Endothelial cell of umbilical vein (primary cell): ENCODE measurements around the gene LPP. TPM values are rescaled to one million over a fixed set of nuclear protein-coding genes. Genes with fewer than 3 reads are reported as not detected.

ENCODE experiments used
- BruUV-seq: library from RNA; stranded (reverse); fragments of 400-500 nt; replicated peaks from 2 replicates; lab custom pipeline; 2021; lab: Mats Ljungman, UMichigan
- CTCF ChIA-PET: fragments of 300-600, 350-600 bp; sonication (Branson Sonifier 250); formaldehyde crosslinking; loops from one replicate; lab custom pipeline; 2021; ENCODE audit warnings: antibody characterized with exemption, inconsistent platforms; lab: Charles Lee
- POLR2A ChIA-PET: fragments of 300-600, 350-600 bp; sonication (Branson Sonifier 250); formaldehyde crosslinking; loops from one replicate; lab custom pipeline; 2021; ENCODE audit warnings: antibody characterized with exemption, inconsistent platforms; lab: Charles Lee
- DNase-seq: peaks from one replicate; pipeline ENCODE4 v3.0.0-alpha.2; 2011; ENCODE audit warnings: low read depth, low spot score
- FAIRE-seq: peaks from 2 replicates; lab custom pipeline; 2011; peaks lifted over from hg19 to GRCh38; lab: Jason Lieb, UNC
- H2AFZ ChIP-seq: 2 replicates; pipeline ENCODE4 v1.6.0; 2012; ENCODE audit warnings: low read depth, low read length, control low read depth, inconsistent platforms
- H3K27ac ChIP-seq: 2 replicates; pipeline ENCODE4 v1.5.1; 2011; ENCODE audit warnings: low read depth, mild to moderate bottlenecking, control low read depth, low read length, moderate library complexity; ENCODE audit not compliant: insufficient read depth
- H3K27me3 ChIP-seq, 2 experiments: 2 replicates each; pipeline versions ENCODE4 v1.6.0 to v1.6.1; 2011; ENCODE audit warnings: low read length in 2 of 2, mixed read lengths in 1 of 2; ENCODE audit not compliant: control insufficient read depth in 2 of 2, insufficient read depth in 2 of 2
- H3K36me3 ChIP-seq, 2 experiments: 2 replicates in 1 of 2; 3 replicates in 1 of 2; pipeline ENCODE4 v1.5.1; 2011; ENCODE audit warnings: low read length in 2 of 2, mild to moderate bottlenecking in 1 of 2, moderate library complexity in 1 of 2; ENCODE audit not compliant: control insufficient read depth in 2 of 2, insufficient read depth in 2 of 2; ENCODE audit errors: extremely low read depth in 1 of 2
- H3K4me1 ChIP-seq: 3 replicates; pipeline ENCODE4 v1.5.1; 2011; ENCODE audit warnings: mild to moderate bottlenecking, low read length; ENCODE audit not compliant: control insufficient read depth, insufficient read depth; ENCODE audit errors: extremely low read depth
- H3K4me2 ChIP-seq: 2 replicates; pipeline ENCODE4 v1.6.1; 2011; ENCODE audit warnings: low read length, control low read depth, mixed read lengths; ENCODE audit not compliant: insufficient read depth
- H3K4me3 ChIP-seq, 3 experiments: fragments of 200-600 bp in 1 of 3; sonication (generic), shearing (Covaris generic) in 1 of 3; replicated peaks in 1 of 3; 2 replicates each; pipeline ENCODE4 v1.5.1; 2011 to 2016; ENCODE audit warnings: control low read depth in 3 of 3, low read length in 3 of 3, mild to moderate bottlenecking in 2 of 3, inconsistent platforms in 1 of 3, low read depth in 1 of 3, moderate library complexity in 1 of 3; ENCODE audit not compliant: insufficient read depth in 1 of 3
- H3K79me2 ChIP-seq: 2 replicates; pipeline ENCODE4 v1.6.0; 2012; ENCODE audit warnings: low read length, inconsistent platforms; ENCODE audit not compliant: control insufficient read depth, insufficient read depth
- H3K9ac ChIP-seq: replicated peaks from 2 replicates; pipeline ENCODE3; 2011; ENCODE audit warnings: low read length, control low read depth; ENCODE audit not compliant: insufficient read depth; ENCODE audit errors: extremely low read depth
- H3K9me1 ChIP-seq: replicated peaks from 3 replicates; pipeline ENCODE4 v1.6.0; 2011; ENCODE audit warnings: mild to moderate bottlenecking, low read length; ENCODE audit not compliant: control insufficient read depth, insufficient read depth; ENCODE audit errors: extremely low read depth
- H3K9me3 ChIP-seq: replicated peaks from 2 replicates; pipeline ENCODE4 v1.5.1; 2012; ENCODE audit warnings: low read length, inconsistent platforms; ENCODE audit not compliant: control insufficient read depth, insufficient read depth
- H4K20me1 ChIP-seq: replicated peaks from 2 replicates; pipeline ENCODE3; 2011; ENCODE audit warnings: mild to moderate bottlenecking, low read length; ENCODE audit not compliant: control insufficient read depth, insufficient read depth; ENCODE audit errors: extremely low read depth
- CTCF ChIP-seq, 2 donors: IDR thresholded peaks; 1 replicate in 1 of 2; 2 replicates in 1 of 2; pipeline ENCODE4 v1.5.1; 2011; ENCODE audit warnings: low read length in 2 of 2, mild to moderate bottlenecking in 2 of 2, moderate library complexity in 2 of 2, control low read depth in 1 of 2, inconsistent platforms in 1 of 2, low read depth in 1 of 2; ENCODE audit not compliant: insufficient read depth in 1 of 2; ENCODE audit errors: extremely low read depth in 1 of 2
- EZH2 ChIP-seq: IDR thresholded peaks from 2 replicates; pipeline ENCODE4 v1.6.1; 2012; ENCODE audit warnings: borderline replicate concordance, low read depth, mild to moderate bottlenecking, moderate library complexity, low read length, inconsistent platforms; ENCODE audit not compliant: severe bottlenecking
- FOS ChIP-seq: IDR thresholded peaks from 2 replicates; pipeline ENCODE4 v1.6.1; 2011; ENCODE audit warnings: mild to moderate bottlenecking, low read length, moderate library complexity, borderline replicate concordance; ENCODE audit not compliant: insufficient read depth
- POLR2A ChIP-seq: IDR thresholded peaks from 2 replicates; pipeline ENCODE4 v1.6.1; 2012; ENCODE audit warnings: low read depth, mild to moderate bottlenecking, control low read depth, low read length
- POLR2AphosphoS5 ChIP-seq: IDR thresholded peaks from 2 replicates; pipeline ENCODE4 v1.6.1; 2012; ENCODE audit warnings: low read depth, mild to moderate bottlenecking, control low read depth, low read length, moderate library complexity; ENCODE audit not compliant: insufficient read depth
- dilution Hi-C: fragments of 300-500 bp; cut with MboI; formaldehyde crosslinking; loops from one replicate; pipeline ENCODE4 v1.15.0; 2019; ENCODE audit warnings: low sequenced_read_pairs; ENCODE audit not compliant: extremely low pct_ligation_motif_present
- intact Hi-C: fragments of 100-400 bp; cut with micrococcal nuclease; formaldehyde crosslinking; loops from one replicate; pipeline ENCODE4 v1.10.0; 2022
- polyA plus RNA-seq, 4 experiments: library from polyadenylated mRNA; depleted of rRNA in 3 of 4; stranded (reverse) in 3 of 4; unstranded in 1 of 4; fragments of >200 nt; gene quantifications; 2 replicates each; pipeline versions ENCODE4 v1.2.1 to v1.2.3, GENCODE V29; 2011 to 2012; ENCODE audit warnings: missing spikeins in 1 of 4
- total RNA-seq: library from RNA; stranded (reverse); gene quantifications from 2 replicates; pipeline ENCODE4 v1.2.3, GENCODE V29; 2021
- TF ChIP-seq, protein P1 (sequence below): IDR thresholded peaks from 2 replicates; pipeline ENCODE4 v1.6.1; 2011; ENCODE audit not compliant: insufficient read depth, insufficient read length

LPP gene
- total and polyA plus RNA-seq, 2 donors (not counting 3 experiments of a cell fraction or from before 2014, with no cell fraction given): 16.9 to 153 TPM

DNA sequence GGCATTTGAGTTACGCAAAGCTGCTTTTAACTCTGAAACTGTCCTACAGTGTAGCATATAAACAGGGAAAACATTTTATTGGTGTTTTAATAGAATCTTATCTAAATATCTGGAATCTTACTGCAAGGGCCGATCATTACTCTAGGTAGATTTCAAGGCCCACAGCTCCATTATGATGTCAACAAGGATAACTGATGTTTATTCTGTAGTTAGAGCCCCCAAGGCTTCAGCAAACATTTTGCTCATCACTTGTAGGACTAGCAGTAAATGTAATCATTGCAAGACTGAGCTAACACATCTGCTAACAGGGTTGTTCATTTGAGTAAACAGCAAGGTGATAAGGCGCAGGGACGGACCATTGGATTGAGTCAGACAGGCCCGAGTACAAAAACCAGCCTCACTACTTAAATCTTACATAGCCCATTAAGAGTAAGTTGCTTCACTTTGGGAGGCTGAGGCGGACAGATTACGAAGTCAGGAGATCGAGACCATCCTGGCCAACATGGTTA lies 685.3 kb downstream of the LPP start:
- no peak overlapping the region for H3K4me2 ChIP-seq
- no peaks in the 10 kb centered on the region for H3K79me2 ChIP-seq
- no peak for DNase-seq
- CTCF ChIA-PET: interaction anchor here (1.1 kb wide), 1 partner anchor 28 kb away, joined by 3 read pairs; no protein-coding TSS in a partner anchor
- no peaks in the 10 kb centered on the region for H3K9me3 ChIP-seq
- no peaks in the 10 kb centered on the region for H4K20me1 ChIP-seq
- BruUV-seq: no TSS peak
- H3K4me1 ChIP-seq: no peaks in the 10 kb centered on the region
- H3K9ac ChIP-seq: no peak overlapping the region
- no peak overlapping the region for H2AFZ ChIP-seq
- no peak overlapping the region for H3K4me3 ChIP-seq
- dilution Hi-C loops: no loop called here
- H3K27me3 ChIP-seq: no peaks in the 10 kb centered on the region
- TF ChIP-seq CTCF (IDR thresholded peaks at IDR 0.05; ENCODE audit: extremely low read depth in 1 of 2, insufficient read depth in 1 of 2, low read depth in 1 of 2, low read length in 2 of 2) (no peak), FOS (no peak), POLR2AphosphoS5 (no peak), POLR2A (no peak), EZH2 (no peak)
- TF ChIP-seq, protein P1, sequence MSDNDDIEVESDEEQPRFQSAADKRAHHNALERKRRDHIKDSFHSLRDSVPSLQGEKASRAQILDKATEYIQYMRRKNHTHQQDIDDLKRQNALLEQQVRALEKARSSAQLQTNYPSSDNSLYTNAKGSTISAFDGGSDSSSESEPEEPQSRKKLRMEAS: no peak
- FAIRE-seq: no peak
- intact Hi-C loops: no loop called here
- no peak overlapping the region for H3K27ac ChIP-seq
- H3K36me3 ChIP-seq: no peaks in the 10 kb centered on the region
- POLR2A ChIA-PET: no interaction called here
- no peaks in the 10 kb centered on the region for H3K9me1 ChIP-seq
